Stimulated activated CD4-positive, alpha-beta T cell treated with anti-CD3 and anti-CD28 coated beads, Interleukin-1b, Interleukin-23, amount 100 ng/mL, for 48 hours (primary cell): Measurements from ENCODE around the gene CASP7.
"Not testable (repeated sequence)": the region's sequence is repeated elsewhere in the genome, so short reads cannot be mapped to it uniquely, and the experiment has no call there.

ENCODE experiments used
- DNase-seq: peaks from one replicate; pipeline ENCODE4 v3.0.0-alpha.2; 2020

Gene CASP7

GRCh38 chr10:113679463-113680189 lies at the start of gene CASP7:
Gene CASP7 (plus strand): TSS chr10:113679912. CDS start chr10:113697494, 17,582 bp downstream.
- DNase-seq, result peak; percentile 83

DNA sequence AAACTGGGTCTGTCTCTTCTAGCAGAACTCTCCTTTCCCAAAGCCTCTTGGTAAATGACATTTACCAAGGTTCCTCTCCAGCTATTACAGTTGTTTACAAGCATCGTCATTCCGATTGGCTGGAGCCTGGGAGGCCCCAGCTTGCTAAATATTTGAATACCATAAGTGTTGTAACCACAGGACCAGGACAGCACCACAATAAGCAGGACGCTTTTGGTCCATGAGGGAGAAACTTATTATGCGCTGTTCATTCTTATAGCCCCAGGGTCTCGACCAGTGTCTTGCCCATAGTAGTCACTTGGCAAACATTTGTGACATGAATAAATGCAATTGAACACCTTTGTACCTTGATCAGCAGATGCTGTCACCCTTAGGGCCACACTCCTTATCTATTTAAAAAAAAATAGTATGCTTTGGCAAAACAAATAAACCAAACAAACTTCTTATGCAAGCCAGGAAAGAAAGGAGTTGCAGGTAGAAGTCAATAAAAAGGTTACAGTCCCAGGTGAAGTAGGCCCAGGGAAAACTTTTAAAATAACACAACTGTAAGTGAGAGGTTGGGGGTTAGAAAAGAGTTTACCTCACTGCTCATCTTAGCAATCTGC lies 48.7 kb upstream of the CASP7 start:
- DNase-seq, result no peak

DNA sequence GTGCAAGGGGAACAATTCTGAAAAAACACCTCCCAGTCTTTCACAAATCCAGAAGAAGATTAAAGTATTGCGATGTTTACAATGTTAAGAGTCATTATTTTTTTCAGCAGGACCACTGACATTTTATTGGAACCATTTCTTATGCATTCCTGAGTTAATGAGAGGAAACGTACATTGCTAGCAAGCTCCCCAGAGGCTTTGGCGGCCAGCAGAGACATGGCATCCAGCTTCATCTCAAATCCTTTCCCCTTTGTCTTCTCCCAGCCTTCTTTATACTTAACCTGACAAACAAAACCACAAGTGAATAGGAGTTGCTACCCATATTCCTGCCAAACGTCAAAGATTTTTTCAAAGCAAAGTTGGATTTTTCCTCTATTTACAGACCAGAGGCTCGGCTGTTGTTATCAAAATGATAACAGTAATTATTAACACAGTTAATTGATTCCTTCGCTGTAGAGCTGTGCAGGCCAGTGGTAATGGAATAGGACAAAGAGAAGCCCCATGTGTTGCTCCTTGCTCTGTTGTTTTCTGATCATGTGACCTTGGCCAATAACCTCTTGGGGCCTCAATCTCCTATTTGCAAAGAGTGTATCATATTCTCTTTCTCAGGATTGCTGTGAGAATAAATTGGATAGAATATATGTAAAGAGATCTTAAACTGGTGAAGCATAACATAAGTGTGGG lies 47.9 kb upstream of the CASP7 start:
- no peak for DNase-seq

- DNase-seq, result no peak
Observed at GRCh38 chr10:113639966-113640365, 39.7 kb upstream of the CASP7 start.

DNA sequence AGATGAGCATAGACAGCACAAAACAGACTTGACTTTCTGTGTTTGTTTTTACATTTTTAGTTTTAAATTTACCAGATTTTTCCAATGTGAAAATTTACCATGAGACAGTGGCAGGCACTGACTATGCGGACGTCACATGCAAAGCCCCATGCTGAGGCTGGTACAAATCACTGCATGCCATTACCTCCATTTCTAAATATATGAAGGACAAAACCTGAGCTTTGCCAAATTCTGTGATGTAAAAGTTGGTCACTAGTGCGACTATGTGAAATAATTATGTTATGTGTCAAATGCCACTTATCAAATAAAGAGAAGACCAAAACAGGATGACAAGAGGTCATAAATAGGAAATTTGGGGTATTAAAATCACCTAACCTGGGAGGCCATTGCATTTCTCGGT lies 38.0 kb upstream of the CASP7 start:
- DNase-seq, result no peak

DNA sequence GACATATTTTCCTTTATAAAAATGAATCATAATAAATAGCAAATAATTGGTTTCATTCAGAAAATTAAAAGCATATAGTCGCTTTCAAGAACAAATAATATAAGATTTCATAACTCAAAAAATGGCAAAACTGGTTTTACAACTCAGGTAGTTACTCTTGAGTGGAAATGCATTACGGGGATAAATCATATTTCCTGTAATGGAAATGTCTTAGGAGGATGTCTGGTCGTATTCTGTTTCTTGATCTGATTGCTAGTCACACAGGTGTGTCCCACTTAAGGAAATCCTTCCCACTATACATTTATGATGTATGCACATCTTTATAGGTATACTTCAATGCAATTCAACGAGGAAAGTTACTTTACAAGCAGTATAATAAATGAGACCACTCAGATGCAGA lies 36.5 kb upstream of the CASP7 start:
- no peak for DNase-seq

DNA sequence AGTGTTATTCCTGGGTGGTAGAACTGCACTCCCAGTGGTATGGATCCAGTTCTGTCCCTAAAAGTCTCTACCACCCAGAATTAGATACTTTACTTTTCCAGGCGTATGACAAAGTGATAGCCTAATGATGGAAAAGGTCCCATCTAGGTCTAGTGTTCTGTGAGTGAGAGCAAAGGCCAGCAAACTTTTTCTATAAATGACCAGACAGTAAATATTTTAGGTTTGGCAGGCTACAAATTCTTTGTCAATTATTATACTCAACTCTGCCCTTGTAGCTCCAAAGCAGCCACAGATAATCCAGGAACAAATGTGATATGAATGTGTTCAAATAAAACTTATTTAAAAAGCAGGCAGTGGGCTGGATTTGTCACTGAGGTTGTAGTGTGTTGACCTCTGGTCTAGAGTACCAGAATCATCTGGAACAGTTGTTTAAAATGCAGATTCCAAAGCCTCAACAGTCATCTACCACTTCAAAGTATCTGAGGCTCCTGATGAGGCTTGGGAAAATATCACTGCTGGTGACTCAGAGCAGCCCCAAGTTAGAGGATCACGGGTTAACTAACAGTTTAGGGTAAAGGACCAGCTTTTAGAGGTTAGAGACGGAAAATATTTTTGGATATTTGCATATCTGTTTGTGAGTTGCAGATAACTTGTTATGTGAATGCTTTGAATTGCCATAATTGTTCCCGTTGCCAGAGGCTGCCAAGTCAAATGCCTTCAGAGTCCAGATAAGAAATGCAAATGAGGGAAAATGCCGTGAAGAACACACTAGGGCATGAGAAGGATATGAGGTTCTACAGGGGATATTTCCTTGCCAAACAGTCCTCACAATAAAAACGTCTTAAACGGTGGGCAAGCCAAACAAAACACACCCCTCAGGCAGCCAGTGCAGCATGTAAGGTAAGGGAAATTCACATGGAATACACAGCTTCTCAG lies 35.3 kb upstream of the CASP7 start:
- DNase-seq, result no peak

DNA sequence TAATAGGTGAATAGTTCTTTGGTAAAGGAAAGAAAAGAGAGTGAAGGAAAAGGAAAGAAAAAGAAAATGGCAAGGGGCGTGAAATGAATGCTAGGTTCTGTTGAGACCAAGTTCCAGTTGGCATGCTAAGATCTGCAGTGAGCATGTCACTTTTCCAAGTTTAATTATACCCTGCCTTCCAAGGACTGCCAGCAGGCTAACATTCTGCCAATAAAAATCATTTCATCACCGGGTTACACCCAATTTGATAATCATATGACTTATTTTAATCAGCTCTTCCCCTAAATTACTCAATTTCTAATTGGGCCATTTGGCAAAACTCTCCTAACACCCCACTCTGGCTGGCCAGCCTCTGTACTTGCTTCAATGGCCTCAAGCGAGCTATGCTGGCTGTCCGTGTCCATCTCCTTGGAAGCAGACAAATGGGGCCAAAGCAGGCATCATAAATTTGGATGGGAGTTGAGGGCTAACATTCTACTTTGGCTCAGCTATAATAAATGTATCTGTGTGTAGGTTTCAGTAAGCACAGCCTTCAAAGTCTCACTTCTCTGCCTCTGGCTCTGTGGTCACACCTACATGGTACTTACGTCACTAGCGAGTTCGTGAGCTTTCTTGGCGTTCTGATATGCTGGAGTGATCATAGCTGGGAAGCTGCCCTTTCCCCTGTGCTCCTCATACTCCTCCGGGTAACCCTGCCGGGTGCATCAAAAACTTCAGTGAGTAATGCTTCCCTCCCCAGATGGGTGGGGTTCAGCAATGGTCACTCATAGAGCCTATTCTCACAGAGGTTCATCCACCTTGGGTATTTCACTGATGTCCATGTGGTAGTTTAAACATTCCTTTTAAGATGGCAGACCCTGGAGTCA lies 33.1 kb upstream of the CASP7 start:
- no peak for DNase-seq

GRCh38 chr10:113647812-113648211 lies 31.9 kb upstream of the CASP7 start:
- DNase-seq, result no peak

- DNase-seq, result no peak
Observed at GRCh38 chr10:113648478-113648877, 31.2 kb upstream of the CASP7 start.

DNA sequence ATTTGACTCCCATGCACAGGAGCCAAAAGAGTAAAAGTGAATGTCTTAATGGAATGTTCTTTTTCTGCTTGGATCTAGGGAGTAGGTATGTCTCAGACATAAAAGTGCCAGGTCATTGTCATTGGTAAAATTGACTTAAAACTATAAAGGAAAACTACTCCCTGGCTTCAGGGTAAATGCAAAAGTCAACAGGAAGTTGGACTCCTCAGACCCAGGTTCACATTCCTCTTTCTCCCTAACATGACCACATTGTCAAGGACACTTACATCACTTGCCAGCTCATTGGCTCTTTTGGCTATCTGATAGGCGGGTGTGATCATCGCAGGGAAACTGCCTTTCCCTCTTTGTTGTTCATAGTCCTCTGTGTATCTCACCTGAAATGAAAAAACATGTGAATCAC lies 29.5 kb upstream of the CASP7 start:
- no peak for DNase-seq

- no peak for DNase-seq
Observed at GRCh38 chr10:113651021-113651420, 28.7 kb upstream of the CASP7 start.

DNA sequence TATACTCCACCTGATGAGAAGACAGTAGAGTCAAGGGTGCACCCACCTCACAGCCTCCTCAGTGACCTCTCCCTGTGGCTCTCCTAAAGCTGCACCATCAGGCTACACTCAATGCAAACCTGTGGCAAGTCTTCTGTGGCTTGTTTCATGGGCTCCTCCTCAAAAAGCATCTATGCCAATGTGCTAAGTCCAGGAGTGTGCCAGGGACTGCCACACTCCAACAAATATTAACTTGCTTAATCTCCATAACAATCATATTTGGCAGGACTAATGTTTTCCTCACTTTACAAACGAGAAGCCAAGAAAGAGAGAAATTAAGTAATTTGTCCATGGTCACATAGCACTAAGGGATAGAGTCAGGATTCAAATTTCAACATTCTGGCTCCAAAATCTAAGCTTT lies 27.8 kb upstream of the CASP7 start:
- no peak for DNase-seq

- not testable (repeated sequence) for DNase-seq
Observed at GRCh38 chr10:113652456-113652855, 27.3 kb upstream of the CASP7 start.

DNA sequence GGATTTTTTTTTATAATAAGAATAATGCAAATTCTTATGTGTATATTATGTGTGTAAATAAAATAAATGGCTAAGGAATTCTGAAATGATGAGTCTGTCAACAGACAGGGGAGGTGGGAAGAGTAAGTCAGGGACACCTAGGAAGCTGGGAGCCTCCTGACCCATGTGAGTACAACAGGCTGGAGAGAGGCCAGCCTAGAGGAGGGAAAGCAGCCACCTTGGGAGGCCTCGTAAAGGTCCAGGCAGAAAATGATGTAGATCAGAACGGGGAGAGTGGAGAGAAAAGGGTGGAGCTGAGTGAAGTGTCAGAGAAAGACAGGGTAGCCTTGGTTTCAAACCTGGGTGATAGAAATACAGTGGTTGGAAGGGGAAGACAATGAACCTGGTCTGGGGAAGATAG lies 22.8 kb upstream of the CASP7 start:
- no peak for DNase-seq

DNA sequence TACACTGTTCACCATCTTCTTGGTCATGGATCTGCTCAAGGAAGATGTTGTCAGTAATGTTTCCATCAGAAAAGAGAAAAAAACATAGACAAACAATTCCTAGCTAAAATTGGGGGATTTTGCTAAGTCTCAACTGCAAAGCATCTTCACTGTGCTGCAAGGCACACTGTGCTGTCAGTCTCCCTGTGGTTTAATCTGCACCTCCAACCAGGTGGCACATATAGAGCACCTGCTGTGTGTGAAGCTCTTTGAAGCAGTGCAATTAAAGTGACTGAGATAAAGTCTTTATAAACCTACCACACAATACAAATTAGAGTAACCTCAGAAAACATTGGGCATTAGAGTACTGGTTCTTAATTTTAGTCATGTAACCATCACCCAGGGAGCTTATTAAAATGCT lies 22.2 kb upstream of the CASP7 start:
- DNase-seq, result no peak

DNA sequence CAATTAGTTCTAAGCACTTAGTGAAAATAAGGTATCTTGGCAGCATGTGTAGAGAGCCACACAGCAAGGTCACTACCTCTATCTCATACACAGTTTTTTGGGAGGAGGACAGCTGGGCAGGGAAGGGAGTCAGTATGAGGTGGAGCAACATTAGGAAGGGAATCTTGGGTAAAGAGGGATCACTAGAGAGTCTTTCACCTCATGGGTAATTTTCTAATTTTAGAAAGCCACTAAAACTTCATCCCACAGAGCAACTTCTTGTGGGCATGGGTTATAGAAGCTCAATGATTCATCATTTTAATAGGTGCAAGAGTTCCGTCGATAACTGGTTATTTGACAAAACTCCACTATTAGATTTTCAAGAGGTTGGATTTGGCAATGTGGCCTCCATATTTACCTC lies 18.4 kb upstream of the CASP7 start:
- DNase-seq, result no peak

DNA sequence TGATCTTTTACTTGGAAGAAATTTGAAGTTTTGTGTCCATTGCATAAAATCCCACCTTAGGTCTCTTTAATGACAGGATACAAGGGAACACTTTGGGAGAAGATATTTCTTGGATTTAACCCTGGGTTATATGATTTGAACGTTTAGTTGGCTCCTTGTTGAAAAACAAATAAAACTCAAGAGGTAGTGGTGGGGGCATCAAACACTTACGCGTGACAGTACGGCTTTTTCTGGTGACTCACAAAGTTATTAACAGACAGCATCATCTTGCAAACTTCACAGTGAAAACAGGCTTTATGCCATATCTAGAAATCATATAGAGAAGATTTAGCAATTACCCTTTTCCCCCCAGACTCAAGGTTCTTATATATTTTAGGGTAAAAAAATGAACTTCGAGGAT lies 16.6 kb upstream of the CASP7 start:
- DNase-seq, result no peak

DNA sequence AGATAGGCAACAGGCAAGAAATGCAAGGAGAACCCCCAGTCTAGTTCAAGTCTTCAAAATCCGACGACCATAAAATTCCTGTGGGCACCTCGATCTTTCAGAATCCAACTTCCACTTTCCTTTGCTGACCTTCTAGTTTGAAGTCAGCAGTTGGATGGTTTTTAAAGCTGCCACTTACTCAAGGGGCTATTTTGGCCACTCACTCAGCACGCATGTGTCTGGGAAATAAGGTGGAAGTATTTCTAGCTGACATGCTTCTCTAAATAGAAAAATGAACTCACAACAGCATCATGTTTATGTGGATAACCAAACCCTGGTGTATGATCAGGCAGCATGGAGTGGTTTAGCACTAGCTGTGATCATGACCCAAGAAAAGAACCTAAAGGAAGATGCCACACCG lies 15.8 kb upstream of the CASP7 start, which contains the start of gene NRAP:
Gene NRAP, minus strand, starts transcription at position 134 of the 400 bp plus-strand sequence. CDS start 159 bp downstream, outside the sequence.
- no peak for DNase-seq

DNA sequence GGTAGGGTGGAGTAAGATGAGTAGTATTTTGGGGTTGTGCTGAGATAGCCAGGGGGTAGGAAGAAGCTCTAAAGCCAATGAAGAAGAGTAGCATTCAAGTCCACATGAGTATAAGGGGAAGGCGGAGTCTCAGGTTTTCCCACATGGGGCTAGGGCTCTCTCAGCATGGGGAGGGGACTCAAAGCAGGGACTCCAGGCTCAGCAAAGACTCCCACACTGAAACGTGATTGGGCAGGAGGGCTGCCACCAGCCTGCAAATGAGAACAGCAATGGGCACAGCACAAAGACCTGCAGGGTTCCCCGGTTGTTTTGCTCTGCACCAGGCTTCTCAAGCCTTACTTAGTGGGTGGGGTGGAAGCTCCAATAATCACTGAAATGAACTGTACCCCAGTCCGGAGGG lies 14.4 kb upstream of the CASP7 start:
- DNase-seq, result no peak

DNA sequence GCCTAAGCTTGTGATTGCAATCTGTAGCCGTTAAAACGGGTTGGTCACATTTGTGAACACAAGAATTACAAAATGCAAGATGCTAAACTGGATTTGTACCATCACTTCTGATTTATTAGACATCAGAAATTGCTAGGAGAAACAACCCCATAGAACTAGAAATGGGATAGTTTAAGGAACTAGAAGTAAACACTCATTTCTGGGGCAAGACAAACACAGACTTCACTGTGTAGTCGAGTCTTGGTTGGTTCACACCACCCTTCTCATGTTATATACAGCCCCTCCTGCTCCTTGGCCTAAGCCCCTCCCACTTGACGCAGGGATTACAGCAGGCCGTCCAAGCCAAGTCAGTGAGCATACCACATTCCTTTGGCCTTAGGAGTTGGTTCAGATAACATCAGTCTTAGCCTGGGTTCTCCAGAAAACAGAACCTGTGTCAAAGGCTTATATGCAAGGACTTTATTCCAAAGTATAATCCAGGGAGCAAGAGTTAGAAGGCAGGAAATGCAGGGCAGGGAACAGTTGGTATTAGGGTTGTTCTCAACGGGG lies 13.8 kb upstream of the CASP7 start:
- DNase-seq, result no peak
